ENCODE measurements around the gene SMG6. TPM values are rescaled to one million over a fixed set of nuclear protein-coding genes. Genes with fewer than 3 reads are reported as not detected.
A peak's percentile ranks its signal among the peaks of the same experiment; 100 is the strongest.

The SMG6 gene
- total RNA-seq, 2 donors from 2014 or later: 27.8 to 29.4 TPM

- ATAC-seq (no peak), DNase-seq (peak in 1 of 2 donors; percentile 81)
- intact Hi-C loops (cut with DNase I, micrococcal nuclease): loop anchor here in 1 of 2 donors (2.0 kb wide), 1 partner anchor 191 kb away; no protein-coding TSS in a partner anchor
Observed at GRCh38 chr17:2053380-2054261, 250.0 kb downstream of the SMG6 start.

DNA sequence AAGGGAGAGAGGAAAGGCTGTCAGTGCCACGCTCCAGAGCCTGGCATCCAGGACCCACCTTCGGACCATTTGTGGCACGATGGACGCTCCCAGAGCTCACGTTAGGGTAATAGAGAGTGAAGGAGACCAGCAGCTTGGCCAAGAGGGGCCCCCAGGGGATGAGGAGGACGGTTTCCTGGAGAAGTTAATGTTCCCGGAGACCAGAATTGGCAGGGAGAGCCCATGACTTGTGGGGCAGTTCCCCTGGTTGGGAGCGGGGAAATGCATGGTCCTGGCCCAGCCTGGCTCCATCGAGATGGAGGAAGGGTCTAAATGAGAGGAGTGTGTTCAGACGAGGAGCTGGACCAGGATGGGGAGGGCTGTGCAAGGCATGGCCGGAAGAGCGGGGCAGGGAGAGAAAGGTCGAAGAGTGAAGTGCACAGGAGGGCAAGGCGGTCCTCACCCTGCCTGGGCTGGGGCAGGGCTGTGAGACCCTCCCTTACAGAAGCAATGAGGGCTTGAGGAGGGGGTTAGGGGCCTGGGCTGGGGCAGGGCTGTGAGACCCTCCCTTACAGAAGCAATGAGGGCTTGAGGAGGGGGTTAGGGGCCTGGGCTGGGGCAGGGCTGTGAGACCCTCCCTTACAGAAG is 251.5 kb downstream of the SMG6 start:
- DNase-seq: no peak
- intact Hi-C loops (cut with DNase I, micrococcal nuclease): no loop called here
- ATAC-seq: no peak

- intact Hi-C loops (cut with DNase I, micrococcal nuclease): no loop called here
- DNase-seq (no peak), ATAC-seq (peak; percentile 26)
Observed at GRCh38 chr17:2051061-2051932, 252.3 kb downstream of the SMG6 start.

GRCh38 chr17:2050300-2051060 is 253.1 kb downstream of the SMG6 start:
- DNase-seq: peak in 1 of 2 donors; percentile 76
- ATAC-seq: peak; percentile 52
- intact Hi-C loops (cut with DNase I, micrococcal nuclease): no loop called here

- intact Hi-C loops (cut with DNase I, micrococcal nuclease): no loop called here
- DNase-seq (peak; percentile 78 to 92), ATAC-seq (peak; percentile 64)
Observed at GRCh38 chr17:2049333-2050299, 254.0 kb downstream of the SMG6 start.

DNA sequence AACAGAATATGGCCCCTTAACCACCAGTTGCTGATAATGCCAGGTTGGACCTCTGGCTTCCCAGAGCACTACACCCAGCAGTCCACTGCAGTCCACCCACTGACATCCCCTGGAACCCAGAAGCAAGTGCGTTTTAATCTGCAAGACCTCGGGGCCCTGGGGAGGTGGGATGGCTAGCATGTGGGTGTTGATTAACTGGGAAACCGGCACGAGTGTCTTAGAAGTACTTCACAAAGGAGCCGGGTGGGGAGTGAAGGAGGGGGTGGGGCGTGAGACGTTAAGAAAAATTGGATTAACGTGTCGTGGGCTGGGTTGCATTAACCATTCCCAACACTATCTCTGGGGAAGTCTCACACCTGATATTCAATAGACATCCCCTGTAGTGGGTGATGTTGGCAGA is 254.8 kb downstream of the SMG6 start:
- DNase-seq (no peak), ATAC-seq (no peak)
- intact Hi-C loops (cut with DNase I, micrococcal nuclease): no loop called here

GRCh38 chr17:2047590-2047989 is 256.0 kb downstream of the SMG6 start:
- ATAC-seq: no peak

DNA sequence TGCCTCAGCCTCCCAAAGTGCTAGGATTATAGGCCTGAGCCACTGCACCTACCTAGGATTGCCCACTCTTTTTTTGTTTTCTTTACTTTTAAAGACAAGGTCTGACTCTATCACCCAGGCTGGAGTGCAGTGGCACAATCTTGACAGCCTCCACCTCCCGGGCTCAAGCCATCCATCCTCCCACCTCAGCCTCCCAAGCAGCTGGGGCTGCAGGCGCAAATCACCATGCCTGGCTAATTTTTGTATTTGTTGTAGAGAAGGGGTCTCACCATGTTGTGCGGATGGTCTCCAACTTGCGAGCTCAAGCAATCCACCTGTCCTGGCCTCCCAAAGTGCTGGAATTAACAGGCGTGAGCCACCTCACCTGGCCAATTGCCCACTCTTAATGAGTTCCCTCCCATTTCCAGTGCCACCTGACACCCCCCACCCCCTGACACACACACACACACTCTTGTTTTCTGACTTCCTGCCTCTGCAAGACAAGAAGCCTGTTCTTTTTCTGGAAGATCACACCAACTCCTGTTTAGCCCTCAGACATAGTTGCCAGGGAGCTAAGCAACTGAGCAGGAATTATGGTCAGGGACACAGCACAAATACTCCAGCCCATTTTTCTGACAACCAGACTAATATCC is 259.2 kb downstream of the SMG6 start:
- intact Hi-C loops (cut with DNase I, micrococcal nuclease): no loop called here
- ATAC-seq (no peak), DNase-seq (no peak)

More at GRCh38 chr17:2047590-2047989, 256.0 kb downstream of the SMG6 start:
- no peak for DNase-seq
- intact Hi-C loops (cut with DNase I, micrococcal nuclease): no loop called here

DNA sequence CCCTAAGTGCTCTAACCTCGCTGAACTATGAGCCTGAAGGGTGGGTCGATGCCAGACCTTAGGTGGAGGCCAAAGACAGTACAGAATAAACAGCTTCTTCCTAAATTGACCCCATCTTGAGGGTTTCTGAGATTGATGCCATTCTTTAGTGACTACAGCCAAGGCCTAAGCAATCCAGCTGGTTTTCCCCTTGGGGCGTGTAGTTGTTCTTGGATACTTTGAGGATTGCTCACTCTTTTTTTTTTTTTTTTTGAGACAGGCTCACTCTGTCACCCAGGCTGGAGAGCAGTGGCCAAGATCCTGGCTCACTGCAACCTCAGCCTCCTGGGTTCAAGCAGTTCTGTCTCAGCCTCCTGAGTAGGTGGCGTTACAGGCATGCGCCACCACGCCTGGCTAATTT is 259.8 kb downstream of the SMG6 start:
- intact Hi-C loops (cut with DNase I, micrococcal nuclease): no loop called here
- no peak for ATAC-seq
- no peak for DNase-seq

DNA sequence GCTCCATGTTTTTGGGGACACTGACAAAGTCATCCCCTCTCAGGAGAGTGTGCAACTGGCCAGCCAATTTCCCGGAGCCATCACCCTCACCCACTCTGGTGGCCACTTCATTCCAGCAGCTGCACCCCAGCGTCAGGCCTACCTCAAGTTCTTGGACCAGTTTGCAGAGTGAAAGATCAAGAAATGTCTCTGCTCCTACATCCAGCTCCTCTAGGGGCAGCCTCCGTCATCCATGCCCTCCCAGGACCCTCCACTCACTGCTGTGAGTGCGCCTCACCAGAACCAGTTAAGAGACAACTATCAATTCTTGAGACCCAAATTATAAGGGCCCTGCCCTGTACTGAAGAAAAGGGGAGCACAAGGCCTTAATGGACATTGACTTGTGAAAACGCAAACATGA is 260.7 kb downstream of the SMG6 start:
- intact Hi-C loops (cut with DNase I, micrococcal nuclease): no loop called here
- ATAC-seq (no peak), DNase-seq (no peak)

DNA sequence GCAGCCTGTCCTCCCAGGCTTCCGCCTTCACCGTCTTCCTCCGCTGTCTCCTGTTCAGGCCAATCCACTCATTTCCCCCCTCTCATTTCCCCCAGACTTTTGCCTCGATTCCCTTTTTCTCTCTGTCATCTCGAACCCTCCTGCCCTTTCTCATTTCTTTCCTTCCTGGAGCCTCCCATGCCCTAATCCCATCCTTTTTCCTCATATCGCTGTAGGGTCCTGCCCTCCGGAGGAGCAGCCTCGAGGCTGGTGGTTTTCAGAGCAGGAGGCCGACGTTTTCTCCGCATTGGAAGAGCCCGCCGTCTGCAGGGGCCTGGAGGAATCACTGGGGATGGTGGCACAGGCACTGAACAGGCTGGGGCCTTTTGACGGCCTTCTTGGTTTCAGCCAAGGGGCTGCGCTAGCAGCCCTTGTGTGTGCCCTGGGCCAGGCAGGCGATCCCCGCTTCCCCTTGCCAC is 261.2 kb downstream of the SMG6 start:
- peak; percentile 29 for ATAC-seq
- DNase-seq: peak in 1 of 2 donors; percentile 36
- intact Hi-C loops (cut with DNase I, micrococcal nuclease): no loop called here

DNA sequence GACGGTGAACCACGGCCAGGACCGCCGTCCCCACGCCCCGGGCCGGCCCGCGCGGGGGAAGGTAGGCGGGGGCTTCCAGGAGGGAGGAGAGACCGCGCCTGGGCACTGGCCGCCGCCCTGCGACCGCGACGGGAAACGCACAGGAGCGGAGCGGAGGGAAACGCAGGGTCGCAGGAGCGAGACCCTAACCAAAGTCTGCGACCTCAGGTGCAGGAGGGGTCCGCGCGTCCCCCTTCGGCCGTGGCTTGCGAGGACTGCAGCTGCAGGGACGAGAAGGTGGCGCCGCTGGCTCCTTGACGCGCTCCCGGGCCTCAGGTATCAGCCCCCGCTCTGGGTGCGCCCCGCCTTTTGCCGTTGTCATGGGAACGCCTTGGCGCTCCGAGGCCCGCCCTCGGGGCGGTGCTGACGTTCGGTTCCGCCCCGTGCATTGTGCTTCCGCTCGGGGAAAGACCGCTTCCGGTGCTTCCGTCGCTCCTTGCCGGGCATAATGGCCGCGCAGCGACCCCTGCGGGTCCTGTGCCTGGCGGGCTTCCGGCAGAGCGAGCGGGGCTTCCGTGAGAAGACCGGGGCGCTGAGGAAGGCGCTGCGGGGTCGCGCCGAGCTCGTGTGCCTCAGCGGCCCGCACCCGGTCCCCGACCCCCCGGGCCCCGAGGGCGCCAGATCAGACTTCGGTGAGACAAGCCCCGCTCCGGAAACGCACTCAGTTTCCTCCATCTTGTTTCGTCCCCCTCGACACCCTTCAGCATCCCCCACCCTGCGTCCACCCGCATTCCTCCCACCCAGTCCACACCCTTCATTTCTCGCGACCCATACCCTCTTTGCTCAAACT is 261.8 kb downstream of the SMG6 start, which contains the start of gene OVCA2:
Gene OVCA2, plus strand, starts transcription at position 462 of the 829 bp plus-strand sequence. Its CDS starts 26 bp downstream, at position 488.
- intact Hi-C loops (cut with DNase I, micrococcal nuclease): no loop called here
- DNase-seq (peak; percentile 94), ATAC-seq (peak; percentile 93)

DNA sequence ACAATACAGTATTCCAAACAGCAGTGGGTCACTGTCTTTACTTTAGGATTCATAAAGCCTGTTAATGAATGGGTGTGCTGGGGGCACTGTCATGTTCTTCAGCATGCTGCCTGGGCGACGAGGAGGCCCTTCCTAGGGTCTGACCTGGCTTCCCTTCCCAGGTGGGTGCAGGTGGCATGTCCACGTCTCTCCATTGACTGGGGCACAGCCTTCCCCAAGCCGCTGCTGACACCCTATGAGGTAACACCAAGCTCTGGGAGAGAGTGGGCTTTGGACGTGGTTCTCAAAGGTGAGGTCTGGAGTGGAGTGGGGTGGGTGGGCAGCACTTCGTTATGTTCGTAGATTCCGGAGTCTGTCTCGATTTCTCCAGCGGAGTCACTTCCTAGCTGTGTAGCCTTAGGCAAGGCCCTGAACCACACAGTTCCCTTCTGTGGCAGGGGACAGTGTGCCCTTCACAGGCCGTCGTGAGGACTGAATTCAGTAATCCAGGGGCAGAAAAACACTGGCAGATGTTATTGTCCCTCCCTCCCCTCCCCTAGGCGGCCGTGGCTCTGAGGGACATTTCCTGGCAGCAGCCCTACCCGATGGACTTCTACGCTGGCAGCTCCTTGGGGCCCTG is 262.5 kb downstream of the SMG6 start:
- ATAC-seq (no peak), DNase-seq (no peak)
- intact Hi-C loops (cut with DNase I, micrococcal nuclease): no loop called here

DNA sequence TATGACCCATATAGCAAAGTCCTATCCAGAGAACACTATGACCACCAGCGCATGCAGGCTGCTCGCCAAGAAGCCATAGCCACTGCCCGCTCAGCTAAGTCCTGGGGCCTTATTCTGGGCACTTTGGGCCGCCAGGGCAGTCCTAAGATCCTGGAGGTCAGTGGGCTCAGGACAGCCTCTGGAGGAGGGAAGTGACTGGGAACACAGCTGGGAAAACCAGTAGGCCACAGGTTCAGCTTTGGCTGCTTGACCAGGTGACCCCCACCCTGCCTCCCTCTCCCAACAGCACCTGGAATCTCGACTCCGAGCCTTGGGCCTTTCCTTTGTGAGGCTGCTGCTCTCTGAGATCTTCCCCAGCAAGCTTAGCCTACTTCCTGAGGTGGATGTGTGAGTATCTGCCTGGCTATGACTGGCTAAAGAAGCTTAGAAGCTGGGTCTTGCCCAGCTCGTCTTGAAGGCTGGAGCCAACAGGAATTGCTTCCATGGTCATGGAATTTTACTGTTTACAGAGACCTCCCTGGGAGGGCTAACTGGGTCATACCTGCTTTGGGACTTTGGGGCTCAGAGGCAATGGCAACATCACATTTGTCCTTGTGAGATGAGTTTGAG is 263.3 kb downstream of the SMG6 start:
- intact Hi-C loops (cut with DNase I, micrococcal nuclease): no loop called here
- DNase-seq: no peak
- no peak for ATAC-seq

- intact Hi-C loops (cut with DNase I, micrococcal nuclease): no loop called here
- DNase-seq: no peak
- no peak for ATAC-seq
Observed at GRCh38 chr17:2037155-2037554, 266.4 kb downstream of the SMG6 start.

All from left colon (tissue), 2 donors.